ENCODE data around the gene PRKCZ.
"Not testable (repeated sequence)": the region's sequence is repeated elsewhere in the genome, so short reads cannot be mapped to it uniquely, and the experiment has no call there.

The PRKCZ gene

DNA sequence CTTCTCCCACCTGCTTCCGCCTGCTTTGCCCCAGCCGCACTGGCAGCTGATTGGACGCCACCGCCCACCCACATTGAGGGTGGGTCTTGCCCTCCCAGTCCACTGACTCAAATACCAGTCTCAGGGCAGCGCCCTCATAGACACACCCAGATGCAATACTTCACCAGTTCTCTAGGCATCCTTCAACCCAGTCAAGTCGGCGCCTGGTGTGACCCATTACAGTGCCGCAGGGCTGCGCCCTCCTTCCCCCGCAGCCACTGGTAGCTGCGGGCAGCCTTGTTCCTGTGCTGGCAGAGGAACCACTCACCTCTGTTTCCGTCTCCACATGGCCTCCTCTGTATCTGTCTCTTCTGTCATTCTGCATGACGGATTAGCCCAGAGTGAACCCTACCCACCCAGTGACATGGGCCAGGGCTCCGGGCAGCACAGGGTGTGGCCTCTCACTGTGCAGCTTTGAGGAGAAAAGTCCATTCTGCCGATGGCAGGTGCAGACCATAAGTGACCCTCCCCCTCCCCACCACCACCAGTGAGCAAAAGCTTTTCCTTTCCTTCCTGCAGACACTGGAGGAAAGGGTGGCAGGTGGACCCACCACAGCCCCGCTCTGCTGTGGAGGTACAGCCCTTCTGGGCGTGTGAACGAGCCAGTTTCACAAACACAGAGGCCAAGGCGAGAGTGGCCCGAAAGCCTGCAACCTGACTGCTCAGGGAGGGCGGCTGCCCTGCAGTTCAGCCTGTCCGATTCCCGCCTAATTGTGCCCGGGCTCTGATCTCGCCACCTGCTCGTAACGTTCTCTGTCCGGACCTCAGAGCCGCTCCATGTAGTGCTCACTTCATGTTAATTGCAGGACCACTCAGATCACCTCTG, 87.3 kb downstream of the PRKCZ start:
- DNase-seq: no peak

- DNase-seq: not testable (repeated sequence)
These were observed 88.9 kb downstream of the PRKCZ start for GRCh38 chr1:2139156-2139555.

- DNase-seq: no peak
These were observed 90.8 kb downstream of the PRKCZ start for GRCh38 chr1:2141025-2141424.

DNA sequence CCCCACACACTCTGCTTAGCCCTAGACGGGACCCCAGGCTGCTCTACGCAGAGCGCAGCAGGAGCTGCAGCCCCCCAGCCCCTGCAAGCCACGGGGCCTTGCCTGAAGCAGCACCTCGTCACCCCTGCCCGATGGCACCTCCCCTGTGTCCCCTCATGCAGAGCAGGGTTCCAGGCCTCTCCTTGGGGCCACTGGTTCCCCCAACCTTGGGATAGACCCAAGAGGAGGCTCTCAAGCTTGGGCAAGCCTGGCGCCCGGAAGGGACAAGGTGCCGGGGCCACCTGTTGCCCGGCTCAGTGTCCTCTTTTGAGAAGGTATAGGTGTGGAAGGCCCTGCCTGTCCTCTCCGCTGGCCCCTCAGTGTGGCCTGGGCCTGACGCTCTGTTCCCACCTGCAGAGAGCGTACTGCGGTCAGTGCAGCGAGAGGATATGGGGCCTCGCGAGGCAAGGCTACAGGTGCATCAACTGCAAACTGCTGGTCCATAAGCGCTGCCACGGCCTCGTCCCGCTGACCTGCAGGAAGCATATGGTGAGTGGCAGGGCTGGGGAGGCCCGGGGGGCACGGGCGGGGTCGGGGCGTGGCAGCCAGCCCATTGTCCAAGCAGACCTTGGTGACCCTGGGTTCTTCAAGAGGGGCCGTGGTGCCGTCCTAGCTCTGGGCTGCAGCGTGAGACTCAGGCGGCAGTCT, 93.7 kb downstream of the PRKCZ start:
- no peak for DNase-seq

- no peak for DNase-seq
These were observed 94.4 kb downstream of the PRKCZ start for GRCh38 chr1:2144501-2145090.

DNA sequence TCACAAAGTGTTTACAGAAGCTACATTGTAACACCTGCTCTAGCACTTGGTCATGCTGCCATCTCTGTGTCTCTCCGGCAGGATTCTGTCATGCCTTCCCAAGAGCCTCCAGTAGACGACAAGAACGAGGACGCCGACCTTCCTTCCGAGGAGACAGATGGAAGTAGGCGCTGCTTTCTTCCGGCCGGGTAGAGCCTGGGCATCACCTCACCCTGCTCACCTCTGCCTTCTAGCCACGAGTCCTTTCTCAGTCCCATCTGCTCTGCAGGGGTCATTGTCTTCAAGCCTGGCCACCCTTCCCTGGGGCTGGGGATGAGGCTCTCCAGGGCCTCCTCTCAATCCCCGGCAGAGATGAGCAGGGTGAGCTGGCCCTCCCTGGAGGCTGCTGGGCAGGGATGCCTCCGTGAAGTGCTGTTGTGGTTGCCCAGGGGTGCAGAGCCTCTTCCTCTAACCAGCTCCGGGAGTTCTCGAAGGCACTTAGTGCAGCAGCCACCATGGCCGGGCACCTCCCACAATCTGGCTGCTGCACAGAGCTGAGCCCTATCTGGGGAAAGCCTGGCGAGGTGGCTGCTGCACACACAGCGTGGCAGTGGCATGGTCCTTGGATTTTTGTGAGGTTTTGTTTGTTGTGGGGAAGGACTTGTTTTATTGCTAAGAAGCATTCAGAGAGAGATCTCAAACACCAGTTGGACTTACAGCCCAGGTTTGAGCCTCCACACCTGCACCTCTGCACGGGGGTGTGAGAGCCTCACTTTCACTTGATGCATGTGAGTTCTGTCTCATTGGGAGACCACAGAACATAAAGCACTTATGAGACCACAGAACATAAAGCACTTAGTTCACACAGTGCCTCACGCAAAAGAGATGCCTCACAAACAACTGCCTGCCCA, 96.0 kb downstream of the PRKCZ start:
- DNase-seq: no peak

GRCh38 chr1:2146836-2147517, 96.8 kb downstream of the PRKCZ start:
- DNase-seq: no peak

DNA sequence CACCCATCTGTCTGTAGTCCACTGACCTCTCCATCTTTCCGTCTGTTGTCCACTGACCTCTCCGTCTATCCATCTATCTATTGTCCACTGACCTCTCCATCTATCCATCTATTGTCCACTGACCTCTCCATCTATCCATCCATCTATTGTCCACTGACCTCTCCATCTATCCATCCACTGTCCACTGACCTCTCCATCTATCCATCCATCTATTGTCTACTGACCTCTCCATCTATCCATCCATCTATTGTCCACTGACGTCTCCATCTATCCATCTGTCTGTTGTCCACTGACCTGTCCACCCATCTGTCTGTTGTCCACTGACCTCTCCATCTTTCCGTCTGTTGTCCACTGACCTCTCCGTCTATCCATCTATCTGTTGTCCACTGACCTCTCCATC, 97.7 kb downstream of the PRKCZ start:
- not testable (repeated sequence) for DNase-seq

- DNase-seq: no peak
These were observed 98.5 kb downstream of the PRKCZ start for GRCh38 chr1:2148691-2149090.

DNA sequence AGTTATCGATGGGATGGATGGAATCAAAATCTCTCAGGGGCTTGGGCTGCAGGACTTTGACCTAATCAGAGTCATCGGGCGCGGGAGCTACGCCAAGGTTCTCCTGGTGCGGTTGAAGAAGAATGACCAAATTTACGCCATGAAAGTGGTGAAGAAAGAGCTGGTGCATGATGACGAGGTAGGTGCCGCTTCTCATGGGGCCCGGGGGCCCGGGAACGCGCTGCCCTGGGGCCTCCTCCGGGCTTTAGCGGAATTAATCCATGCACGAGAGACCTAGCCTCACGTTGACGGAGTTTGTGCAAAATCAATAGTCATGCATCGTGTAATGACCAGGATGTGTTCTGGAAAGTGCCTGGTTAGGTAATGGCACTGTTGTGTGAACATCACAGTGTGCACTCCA, 100.6 kb downstream of the PRKCZ start:
- DNase-seq: no peak

DNA sequence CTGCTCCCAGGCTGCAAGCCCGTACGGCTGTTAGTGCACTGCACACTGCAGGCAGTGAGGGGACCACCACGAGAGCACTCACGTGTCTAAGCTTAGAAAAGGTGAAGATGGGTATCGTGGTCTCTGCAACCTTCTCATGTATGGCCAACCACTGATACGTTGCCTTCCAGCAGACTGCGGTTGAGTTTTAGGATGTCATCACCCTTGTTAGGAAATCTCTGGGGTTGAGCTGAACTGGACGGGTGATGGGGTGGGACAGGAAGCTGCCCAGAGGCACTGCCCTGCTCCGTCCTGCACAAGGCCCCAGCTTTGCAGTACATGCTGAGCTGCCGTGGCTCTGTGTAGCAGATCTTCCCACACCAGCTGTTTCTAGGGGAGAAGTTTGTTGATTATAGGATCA, 101.0 kb downstream of the PRKCZ start:
- no peak for DNase-seq

DNA sequence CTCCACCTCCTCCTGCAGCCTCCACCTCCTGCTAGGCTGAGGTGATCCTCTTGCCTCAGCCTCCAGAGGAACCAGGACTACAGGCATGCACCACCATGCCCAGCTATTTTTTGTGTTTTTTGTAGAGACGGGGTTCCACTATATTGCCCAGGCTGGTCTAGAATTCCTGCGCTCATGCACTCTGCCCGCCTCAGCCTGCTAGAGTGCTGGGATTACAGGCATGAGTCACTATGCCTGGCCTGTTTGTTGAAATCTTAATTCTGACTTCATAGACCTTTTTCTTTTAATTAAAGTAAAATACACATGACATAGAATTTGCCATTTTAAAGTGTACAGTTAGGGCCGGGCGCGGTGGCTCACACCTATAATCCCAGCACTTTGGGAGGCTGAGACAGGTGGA, 101.7 kb downstream of the PRKCZ start:
- DNase-seq: no peak

DNA sequence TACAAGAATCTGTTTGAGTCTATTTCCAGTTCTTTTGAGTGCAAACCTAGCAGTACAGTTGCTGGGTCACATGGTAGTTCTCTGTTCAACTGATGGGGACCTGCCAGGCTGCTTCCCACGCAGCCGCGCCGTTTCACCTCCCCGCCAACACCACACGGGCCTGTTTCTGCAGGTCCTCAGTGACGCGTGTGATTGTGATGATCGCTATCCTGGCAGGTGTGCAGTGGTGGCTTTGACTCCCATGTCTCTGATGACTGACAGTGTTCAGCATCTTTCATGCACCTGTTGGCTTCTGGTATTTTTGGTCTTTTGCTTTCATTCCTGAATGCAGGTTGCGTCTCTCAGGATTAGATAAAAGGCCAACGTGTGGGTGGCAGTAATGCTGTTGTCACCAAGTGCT, 102.7 kb downstream of the PRKCZ start:
- DNase-seq: no peak

GRCh38 chr1:2154022-2154421, 103.8 kb downstream of the PRKCZ start:
- no peak for DNase-seq

DNA sequence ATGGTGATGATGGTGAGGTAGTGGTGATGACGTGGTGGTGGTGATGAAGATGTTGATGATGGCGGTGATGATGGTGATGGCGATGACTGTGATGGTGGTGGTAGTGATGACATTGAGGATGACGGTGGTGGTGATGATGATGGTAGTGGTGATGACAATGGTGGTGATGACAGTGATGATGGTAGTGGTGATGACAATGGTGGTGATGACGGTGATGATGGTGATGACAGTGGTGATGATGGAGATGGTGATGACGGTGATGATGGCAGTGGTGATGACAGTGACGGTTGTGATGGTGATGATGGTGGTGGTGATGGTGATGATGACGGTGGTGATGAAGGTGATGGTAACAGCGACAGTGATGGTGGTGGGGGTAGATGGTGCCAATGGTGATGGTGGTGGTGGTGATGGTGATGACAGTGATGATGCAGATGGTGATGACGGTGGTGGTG, 105.0 kb downstream of the PRKCZ start:
- no peak for DNase-seq

DNA sequence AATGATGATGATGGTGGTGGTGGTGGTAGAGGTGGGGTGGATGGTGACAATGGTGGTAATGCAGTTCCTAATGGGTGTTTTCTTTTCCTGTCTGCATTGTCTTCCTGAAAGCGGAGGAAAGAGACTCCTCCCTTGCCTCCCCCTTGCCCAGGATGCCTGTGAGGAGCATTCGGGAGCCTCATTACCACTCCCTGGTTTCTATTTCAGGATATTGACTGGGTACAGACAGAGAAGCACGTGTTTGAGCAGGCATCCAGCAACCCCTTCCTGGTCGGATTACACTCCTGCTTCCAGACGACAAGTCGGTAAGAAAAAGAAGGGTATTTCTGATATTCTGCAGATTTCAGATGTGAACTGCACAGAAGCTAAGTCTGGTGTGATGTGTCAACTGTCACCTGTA, 105.6 kb downstream of the PRKCZ start:
- DNase-seq: no peak

DNA sequence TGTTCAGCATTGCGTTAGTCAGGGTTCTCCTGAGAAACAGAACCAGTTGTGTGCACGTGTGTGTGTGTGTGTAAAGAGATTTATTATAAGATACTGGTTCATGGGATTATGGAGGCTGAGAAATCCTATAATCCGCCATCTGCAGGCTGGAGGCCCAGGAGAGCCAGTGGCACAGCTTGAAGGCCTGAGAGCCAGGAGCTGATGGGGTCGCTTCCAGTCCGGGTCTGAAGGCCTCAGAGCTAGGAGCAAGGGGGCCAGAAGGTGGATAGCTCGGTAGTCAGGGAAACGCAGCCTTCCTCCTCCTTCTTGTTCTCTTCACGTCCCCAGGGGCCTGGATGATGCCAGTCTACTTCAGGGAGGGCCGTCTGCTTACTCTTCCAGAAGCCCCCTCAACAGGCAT, 106.7 kb downstream of the PRKCZ start:
- no peak for DNase-seq

DNA sequence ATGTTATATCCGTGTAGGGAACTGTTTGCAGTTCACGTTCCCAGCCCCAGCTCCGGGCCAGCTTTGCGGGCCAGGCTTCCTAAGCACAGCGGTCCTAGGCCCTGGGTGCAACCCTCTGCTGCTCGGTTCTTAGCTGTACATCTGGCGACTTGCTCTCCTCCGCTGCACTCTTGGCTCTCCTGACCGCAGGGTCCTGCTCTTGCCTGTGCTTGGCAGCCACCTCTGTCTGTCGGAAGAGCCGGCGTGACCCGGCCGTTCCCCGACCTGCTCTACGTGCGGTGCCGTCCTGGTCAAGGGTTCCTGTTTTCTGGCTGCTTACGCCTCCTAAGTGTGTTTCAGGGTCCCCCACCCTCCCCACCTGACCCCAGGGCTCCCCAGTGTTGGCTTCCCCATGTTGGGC, 107.6 kb downstream of the PRKCZ start:
- no peak for DNase-seq

DNA sequence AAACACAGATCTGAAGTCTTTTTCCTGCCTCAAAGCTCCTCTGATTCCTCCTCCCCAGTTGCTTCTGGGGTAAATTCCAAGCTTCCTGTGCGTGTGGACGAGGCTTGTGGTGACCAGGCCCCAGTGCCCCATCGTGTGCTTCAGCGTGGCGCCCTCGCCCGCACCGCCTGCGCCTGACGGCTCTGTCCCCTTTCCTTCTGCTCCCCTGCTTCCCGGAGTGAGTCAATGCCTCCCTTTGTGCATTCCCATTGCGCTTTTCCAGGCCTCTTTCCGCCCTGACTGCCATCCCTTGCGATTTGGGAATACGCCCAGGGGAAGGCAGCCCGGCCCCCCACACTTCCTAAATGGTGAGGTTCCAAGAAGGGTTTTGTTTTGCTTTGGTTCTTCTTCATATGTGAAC, 108.1 kb downstream of the PRKCZ start:
- no peak for DNase-seq

GRCh38 chr1:2159124-2159523, 108.9 kb downstream of the PRKCZ start:
- DNase-seq: no peak

GRCh38 chr1:2160451-2161300, 110.5 kb downstream of the PRKCZ start:
- DNase-seq: no peak
